ENCODE results near the gene KIAA0753. TPM values are rescaled to one million over a fixed set of nuclear protein-coding genes. Genes with fewer than 3 reads are reported as not detected.

The KIAA0753 gene
- total RNA-seq, 4 donors from 2014 or later: 20.8 to 46.7 (median 25.6) TPM

GRCh38 chr17:6570731-6571451, 69.6 kb downstream of the KIAA0753 start:
- H3K27me3 ChIP-seq: no peaks in the 10 kb centered on the region
- intact Hi-C loops (cut with DNase I): no loop called here
- peaks cover 17% of the 10 kb centered on the region in 2 donors for H3K4me1 ChIP-seq
- H3K9me3 ChIP-seq: no peaks in the 10 kb centered on the region
- H3K27ac ChIP-seq: no peak overlapping the region
- no peak overlapping the region for H3K4me3 ChIP-seq (replicated peaks in 1 of 3)
- 87 to 90% methylated on average over 17 to 18 of the region's 18 CpGs for WGBS, 2 donors
- TF ChIP-seq CTCF (IDR thresholded peaks at IDR 0.05) (no peak), POLR2A (IDR thresholded peaks at IDR 0.05) (no peak)
- H3K36me3 ChIP-seq: no peaks in the 10 kb centered on the region
- no peak for DNase-seq

- Histone ChIP-seq H3K4me1 (peaks cover 4 to 6% of the 10 kb centered on the region in 2 donors), H3K27me3 (no peaks in the 10 kb centered on the region), H3K36me3 (no peaks in the 10 kb centered on the region), H3K27ac (no peak overlapping the region), H3K9me3 (no peaks in the 10 kb centered on the region), H3K4me3 (replicated peaks in 1 of 3) (no peak overlapping the region)
- intact Hi-C loops (cut with DNase I): no loop called here
- TF ChIP-seq CTCF (IDR thresholded peaks at IDR 0.05): no peak
- TF ChIP-seq POLR2A (IDR thresholded peaks at IDR 0.05): no peak
- 73 to 76% methylated on average over 7 to 10 of the region's 10 CpGs for WGBS, 2 donors
- DNase-seq: no peak
Observed at GRCh38 chr17:6569370-6570285, 70.9 kb downstream of the KIAA0753 start.

- no peaks in the 10 kb centered on the region for H3K36me3 ChIP-seq
- H3K4me1 ChIP-seq: no peaks in the 10 kb centered on the region
- intact Hi-C loops (cut with DNase I): no loop called here
- H3K4me3 ChIP-seq (replicated peaks in 1 of 3): no peak overlapping the region
- H3K9me3 ChIP-seq: no peaks in the 10 kb centered on the region
- TF ChIP-seq POLR2A (IDR thresholded peaks at IDR 0.05) (no peak), CTCF (IDR thresholded peaks at IDR 0.05) (no peak)
- no peaks in the 10 kb centered on the region for H3K27me3 ChIP-seq
- WGBS, 2 donors: 85 to 92% methylated on average over 12 of the region's 12 CpGs
- no peak for DNase-seq
- H3K27ac ChIP-seq: no peak overlapping the region
Observed at GRCh38 chr17:6568184-6568758, 72.2 kb downstream of the KIAA0753 start.

DNA sequence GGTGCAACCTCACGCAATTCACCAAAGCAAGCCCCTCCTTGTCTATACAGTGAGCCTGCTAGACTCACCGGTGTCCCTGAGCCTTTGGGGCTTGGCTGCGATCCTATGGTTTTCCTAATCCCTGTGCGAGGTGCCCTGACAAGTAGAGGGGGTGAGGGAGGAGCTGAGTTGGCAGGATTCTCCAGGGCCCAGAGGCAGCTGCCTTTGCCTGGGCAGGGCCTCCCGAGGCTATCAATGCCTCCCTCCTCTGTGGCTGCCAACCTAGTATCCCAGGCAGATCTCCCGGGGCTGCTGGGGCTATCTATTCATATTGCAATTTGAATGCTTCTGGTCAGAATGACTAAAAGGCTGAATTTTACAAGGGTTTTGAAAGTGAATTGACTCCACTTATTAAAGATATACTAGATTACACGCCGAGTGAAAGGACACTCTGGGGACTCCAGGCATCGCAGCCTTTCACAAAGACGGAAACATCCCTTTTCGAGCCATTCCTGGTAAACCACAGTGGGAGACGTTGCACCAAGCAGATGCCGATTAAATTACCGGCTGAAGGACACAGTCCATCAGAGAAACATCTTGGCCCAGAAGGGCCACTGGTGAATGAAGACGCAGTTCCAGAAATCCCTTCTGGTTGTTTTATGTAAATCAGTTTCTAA, 72.9 kb downstream of the KIAA0753 start:
- no peak for DNase-seq
- intact Hi-C loops (cut with DNase I): no loop called here
- no peaks in the 10 kb centered on the region for H3K4me1 ChIP-seq
- H3K27ac ChIP-seq: no peak overlapping the region
- H3K27me3 ChIP-seq: no peaks in the 10 kb centered on the region
- TF ChIP-seq CTCF (IDR thresholded peaks at IDR 0.05): no peak
- no peak for TF ChIP-seq POLR2A (IDR thresholded peaks at IDR 0.05)
- H3K36me3 ChIP-seq: no peaks in the 10 kb centered on the region
- 63 to 66% methylated on average over 15 of the region's 15 CpGs for WGBS, 2 donors
- H3K9me3 ChIP-seq: no peaks in the 10 kb centered on the region
- no peak overlapping the region for H3K4me3 ChIP-seq (replicated peaks in 1 of 3)
